ENCODE data around the gene ESYT3.
"Not testable (repeated sequence)": the region's sequence is repeated elsewhere in the genome, so short reads cannot be mapped to it uniquely, and the experiment has no call there.

The ESYT3 gene

DNA sequence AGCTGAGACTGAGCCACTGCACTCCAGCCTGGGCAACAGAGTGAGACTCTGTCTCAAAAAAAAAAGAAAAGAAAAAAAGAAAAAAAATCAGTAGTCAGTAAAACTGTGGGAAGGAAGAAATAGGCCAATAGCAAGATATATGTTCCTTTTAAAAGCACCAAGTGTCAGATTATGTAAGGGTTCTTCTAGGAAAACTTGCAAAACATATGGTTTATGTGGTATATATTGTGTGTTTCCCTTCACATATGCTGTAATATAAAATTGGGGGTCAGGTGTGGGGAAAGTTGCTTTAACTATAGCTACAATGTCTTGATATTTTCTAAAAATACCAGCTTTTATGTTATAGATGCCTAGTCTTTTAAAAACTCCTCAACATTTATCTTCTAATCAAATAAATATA lies 64.6 kb downstream of the ESYT3 start:
- TF ChIP-seq, protein P1, sequence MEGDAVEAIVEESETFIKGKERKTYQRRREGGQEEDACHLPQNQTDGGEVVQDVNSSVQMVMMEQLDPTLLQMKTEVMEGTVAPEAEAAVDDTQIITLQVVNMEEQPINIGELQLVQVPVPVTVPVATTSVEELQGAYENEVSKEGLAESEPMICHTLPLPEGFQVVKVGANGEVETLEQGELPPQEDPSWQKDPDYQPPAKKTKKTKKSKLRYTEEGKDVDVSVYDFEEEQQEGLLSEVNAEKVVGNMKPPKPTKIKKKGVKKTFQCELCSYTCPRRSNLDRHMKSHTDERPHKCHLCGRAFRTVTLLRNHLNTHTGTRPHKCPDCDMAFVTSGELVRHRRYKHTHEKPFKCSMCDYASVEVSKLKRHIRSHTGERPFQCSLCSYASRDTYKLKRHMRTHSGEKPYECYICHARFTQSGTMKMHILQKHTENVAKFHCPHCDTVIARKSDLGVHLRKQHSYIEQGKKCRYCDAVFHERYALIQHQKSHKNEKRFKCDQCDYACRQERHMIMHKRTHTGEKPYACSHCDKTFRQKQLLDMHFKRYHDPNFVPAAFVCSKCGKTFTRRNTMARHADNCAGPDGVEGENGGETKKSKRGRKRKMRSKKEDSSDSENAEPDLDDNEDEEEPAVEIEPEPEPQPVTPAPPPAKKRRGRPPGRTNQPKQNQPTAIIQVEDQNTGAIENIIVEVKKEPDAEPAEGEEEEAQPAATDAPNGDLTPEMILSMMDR (IDR thresholded peaks at IDR 0.05; ENCODE audit: borderline replicate concordance, insufficient read depth, low read depth, low read length): no peak
- H3K4me3 ChIP-seq (ENCODE audit: low read depth, low read length): no peak overlapping the region

DNA sequence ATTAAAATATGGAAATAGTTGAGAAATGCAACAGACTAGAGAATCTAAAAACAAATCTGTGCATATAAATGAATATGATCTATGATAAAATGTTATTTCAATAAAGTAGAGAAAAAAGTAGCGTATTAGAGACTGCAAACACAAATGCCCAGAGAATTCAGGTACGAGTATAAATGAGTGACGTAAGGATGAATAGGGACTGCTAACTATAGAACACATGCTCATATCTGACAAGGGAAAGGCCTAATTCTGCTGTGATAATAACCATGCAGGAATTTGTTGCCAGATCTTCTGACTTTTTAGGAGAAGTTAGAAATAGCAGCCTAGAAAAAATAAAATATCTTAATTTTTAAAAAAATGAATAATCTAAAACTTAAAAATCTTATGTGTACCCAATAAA lies 73.1 kb downstream of the ESYT3 start:
- H3K4me3 ChIP-seq (ENCODE audit: low read depth, low read length): no peak overlapping the region
- TF ChIP-seq, protein P1 (IDR thresholded peaks at IDR 0.05; ENCODE audit: borderline replicate concordance, insufficient read depth, low read depth, low read length): no peak

DNA sequence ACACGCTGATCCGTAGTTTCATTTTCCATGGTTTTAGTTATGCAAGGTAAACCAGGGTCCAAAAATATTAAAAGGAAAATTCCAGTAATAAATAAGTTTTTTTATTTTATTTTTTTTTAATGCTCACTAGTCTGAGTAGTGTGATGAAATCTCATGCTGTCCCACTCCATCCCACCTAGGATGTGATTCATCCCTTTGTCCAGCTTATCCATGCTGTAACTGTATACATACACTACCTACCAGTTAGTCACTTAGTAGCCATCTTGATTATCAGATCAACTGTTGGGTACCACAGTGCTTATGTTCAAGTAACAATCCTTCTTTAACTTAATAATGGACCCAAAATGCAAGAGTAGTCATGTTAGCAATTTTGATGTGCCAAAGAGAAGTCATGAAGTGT lies 75.2 kb downstream of the ESYT3 start:
- TF ChIP-seq, protein P1 (IDR thresholded peaks at IDR 0.05; ENCODE audit: borderline replicate concordance, insufficient read depth, low read depth, low read length): no peak

DNA sequence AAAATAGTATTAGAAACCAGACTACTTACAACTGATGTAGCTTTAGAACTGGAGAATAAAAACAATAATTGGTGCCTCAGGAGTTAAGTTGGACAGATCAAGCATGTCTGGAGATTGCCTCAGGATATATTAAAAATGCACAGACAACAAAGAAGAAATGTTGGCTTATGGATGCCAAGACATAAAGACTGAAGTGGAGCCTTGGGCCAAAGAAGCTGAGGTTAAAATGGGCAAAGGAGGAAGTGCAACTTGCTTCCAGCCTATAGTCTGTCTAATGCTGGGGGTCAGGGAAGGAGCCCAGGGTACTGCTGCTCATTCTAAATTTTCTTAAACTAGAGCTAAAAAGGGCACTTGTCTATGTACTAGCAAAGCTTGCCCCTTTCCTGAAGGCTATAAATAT lies 77.5 kb downstream of the ESYT3 start:
- no peak overlapping the region for H3K4me3 ChIP-seq (ENCODE audit: low read depth, low read length)
- TF ChIP-seq, protein P1 (IDR thresholded peaks at IDR 0.05; ENCODE audit: borderline replicate concordance, insufficient read depth, low read depth, low read length): no peak

More for the DNA sequence above, 75.2 kb downstream of the ESYT3 start:
- no peak overlapping the region for H3K4me3 ChIP-seq (ENCODE audit: low read depth, low read length)

DNA sequence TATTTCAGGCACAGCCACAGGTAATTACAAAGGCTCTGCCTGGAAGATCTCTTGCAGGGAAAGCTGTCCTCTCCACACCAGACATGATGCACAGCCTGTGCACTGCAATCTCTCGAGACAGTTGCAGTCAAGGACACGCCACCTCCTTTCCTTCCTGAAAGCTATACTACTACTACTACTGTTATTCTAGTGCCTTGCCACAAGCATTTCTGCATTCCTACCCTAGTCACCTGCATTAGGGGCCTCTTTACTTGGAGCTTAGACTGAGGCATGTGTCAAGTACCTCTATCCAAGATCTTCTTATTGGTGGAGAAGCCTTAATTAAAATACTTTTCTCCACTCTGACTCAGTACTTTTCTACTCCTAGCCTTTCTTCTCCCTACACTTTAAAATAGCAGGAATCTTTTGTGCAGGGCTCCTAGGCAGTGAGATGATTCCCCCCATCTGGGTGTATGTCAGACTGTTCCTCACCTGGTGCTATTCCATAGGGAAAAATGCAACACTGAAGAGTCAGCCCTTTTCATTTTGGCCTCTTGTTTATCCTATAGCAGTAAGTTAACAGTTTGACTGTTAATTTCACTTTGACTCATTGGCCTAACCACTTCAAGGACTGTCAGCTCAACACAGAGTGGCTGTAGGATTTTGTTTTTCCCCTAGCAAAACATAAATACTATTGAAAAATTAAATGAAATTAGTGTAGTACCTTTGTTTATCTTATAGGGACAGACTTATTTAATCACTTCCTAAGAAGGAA lies 78.9 kb downstream of the ESYT3 start:
- TF ChIP-seq, protein P1 (IDR thresholded peaks at IDR 0.05; ENCODE audit: borderline replicate concordance, insufficient read depth, low read depth, low read length): no peak
- H3K4me3 ChIP-seq (ENCODE audit: low read depth, low read length): no peak overlapping the region

DNA sequence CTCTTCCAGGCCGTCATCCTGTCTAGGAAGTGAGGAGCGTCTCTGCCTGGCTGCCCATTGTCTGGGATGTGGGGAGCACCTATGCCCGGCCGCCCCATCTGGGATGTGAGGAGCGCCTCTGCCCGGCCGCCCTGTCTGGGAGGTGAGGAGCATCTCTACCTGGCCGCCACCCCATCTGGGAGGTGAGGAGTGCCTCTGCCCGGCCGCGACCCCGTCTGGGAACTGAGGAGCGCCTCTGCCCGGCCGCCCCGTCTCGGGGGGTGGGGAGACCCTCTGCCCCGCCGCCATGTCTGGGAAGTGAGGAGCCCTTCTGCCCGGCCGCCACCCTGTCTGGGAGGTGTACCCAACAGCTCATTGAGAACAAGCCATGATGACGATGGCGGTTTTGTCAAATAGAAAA lies 87.0 kb downstream of the ESYT3 start:
- H3K4me3 ChIP-seq (ENCODE audit: low read depth, low read length): not testable (repeated sequence)
